Activated CD8-positive, alpha-beta memory T cell treated with anti-CD3 and anti-CD28 coated beads, Interleukin-2, amount 50 U/mL, for 24 hours (primary cell): ENCODE results near the gene GLMN.

Source experiments
- DNase-seq: peaks from one replicate; pipeline ENCODE4 v3.0.0-alpha.2; 2020; ENCODE audit errors: extremely low read depth

GLMN gene, protein sequence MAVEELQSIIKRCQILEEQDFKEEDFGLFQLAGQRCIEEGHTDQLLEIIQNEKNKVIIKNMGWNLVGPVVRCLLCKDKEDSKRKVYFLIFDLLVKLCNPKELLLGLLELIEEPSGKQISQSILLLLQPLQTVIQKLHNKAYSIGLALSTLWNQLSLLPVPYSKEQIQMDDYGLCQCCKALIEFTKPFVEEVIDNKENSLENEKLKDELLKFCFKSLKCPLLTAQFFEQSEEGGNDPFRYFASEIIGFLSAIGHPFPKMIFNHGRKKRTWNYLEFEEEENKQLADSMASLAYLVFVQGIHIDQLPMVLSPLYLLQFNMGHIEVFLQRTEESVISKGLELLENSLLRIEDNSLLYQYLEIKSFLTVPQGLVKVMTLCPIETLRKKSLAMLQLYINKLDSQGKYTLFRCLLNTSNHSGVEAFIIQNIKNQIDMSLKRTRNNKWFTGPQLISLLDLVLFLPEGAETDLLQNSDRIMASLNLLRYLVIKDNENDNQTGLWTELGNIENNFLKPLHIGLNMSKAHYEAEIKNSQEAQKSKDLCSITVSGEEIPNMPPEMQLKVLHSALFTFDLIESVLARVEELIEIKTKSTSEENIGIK

DNA sequence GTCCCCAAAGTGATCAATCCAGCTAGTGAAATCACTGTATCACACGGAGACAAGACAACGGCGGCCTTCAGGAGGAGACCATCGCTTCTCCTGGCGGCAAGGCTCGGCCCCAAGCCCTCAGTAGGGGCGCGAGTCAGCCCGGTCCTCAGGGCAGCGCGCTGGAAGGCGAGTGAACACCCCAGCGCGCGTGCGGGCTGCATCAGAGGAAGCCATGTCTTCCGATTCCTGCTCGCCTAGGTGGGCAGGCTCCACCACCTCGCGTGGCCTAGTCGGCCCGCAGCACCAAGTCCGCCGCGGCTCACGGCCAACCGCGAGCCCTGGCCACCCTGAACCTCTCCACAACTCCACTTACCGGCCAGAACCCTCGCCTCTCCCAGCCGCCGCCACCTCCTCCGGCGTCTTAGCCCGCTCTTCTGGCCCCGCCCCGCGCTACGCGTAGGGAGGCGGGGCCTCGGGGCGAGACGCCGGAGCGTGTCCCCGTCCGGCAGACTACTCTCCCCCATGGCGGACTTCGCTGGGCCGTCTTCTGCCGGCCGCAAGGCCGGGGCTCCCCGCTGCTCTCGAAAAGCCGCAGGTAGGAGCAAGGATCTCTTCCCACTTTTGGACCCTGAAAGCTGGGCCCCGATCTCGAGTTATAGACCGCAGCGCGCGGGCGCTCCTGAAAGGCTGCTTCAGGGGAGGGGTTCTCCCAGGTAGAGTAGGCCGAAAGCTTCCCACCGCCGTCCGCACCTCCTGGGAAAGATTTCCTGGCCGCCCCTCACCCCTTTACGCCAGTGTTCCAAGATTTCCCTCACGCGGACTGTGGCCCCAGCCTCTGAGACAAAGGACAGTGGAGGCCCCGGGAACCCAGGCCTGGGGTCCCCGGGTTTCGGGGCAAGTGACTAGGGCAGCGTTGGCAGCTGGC lies at the start of gene GLMN, which contains the start of gene RPAP2:
GLMN (minus strand) TSS at position 415 of the 904 bp plus-strand sequence. CDS start 988 bp downstream, outside the sequence.
RPAP2 (plus strand) TSS at position 487 of the 904 bp plus-strand sequence; CDS start at position 502, 15 bp downstream.
- DNase-seq: peak; percentile 25

DNA sequence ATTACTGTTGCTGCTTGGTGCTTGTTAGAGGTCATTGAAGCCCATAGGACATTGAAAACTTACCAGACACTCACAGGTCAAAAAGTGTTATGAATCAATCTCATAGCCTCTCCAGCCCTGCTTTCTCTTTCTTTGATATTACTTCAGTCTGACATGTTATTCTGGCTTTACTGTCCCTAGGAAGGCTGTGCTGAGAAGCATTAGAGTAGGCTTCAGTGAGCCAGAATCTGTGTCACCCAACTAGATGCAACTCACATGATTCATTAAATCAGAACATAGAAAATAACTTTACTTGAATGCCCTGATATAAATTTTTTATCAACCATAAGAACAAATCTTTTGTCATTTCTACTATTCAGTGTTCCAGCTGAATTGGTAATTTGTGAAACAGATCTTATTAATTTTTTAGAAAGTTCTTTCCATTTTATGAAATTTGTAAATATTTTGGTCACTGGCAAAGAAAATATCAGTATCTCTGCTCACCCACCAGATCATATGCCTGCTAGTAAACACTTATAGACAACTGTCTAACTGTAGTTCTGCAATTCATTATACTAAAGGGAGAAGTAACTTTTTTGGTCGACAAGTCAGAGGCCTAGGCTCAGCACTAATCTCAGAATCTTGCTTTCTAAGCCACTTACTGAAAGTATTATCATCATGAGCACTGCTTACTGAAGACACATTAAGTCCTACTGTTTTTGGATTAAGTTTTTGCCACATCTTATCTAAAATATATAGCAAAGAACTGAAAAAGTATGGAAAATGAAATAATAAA lies 48.3 kb upstream of the GLMN start:
- no peak for DNase-seq

DNA sequence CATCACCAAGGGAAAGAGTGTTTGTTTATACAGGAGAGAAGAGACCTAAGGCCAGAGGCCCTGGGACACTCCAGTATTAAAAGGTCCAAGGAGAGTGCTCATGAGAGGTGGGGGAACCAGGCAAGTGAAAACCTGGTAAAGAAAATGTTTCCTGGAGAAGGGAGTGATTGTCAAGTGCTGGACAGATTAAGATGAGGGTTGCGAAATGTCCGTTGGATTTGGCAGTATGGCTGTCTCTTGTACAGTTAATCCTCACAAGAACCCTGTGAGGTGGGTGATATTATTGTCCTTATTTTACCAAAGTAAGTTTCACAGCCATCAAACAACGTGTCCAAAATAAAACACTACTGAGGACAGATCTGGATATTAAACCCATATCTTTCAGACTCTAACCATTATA lies 44.3 kb upstream of the GLMN start:
- no peak for DNase-seq

DNA sequence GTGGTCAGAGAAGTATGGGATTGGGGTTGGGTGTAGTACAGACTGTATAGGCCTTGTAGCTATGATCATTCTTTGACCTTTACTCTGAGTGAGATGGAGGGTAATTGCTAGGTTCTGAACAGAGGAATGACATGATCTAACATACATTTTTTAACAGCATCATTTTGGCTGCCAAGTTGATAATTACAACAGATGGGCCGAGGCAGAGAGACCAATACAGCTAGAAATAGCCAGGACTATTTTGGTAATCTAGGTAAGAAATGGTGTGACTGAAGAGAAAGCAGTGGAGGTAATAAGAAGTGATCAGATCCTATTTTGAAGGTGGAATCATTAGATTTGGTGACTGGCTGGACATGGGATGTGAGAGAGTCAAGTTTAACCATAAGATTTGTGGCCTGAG lies 43.6 kb upstream of the GLMN start:
- DNase-seq: no peak

DNA sequence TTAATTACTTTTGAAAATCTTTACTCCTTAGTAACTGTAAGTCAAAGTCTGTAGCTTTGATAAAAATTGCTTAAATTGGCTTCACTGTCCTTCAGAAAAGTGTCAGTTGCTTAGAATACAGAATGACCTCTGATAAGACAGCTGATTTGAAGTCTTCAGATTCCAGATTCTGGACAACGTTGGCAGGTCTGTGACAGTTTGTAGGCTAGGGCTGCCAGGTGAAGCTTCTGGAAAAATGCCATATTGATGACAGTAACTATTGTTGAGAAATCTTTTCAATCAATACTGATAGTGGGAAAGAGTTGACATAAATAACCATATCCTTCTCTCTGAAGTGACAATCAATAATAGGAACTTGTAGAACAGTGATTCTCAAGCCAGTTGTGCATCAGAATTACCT lies 41.4 kb upstream of the GLMN start:
- DNase-seq: no peak

DNA sequence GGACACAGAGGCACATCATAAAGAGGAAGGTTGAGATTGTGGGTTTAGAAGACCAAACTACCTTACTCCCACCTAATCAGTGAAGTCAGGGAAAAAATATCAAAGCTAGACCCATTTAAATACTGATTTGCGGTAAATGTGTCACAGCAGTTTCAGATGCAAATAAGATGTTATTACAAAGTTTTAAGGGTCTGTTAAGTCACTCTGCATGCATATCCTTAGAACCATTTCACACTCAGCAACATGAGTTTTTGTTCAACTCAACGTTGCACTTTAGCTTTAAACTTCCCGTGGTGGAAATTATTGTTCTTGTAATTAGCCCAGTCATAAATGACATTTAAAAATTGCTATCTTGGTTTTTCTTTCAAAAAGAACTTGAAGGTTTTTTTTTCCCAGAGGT lies 34.9 kb upstream of the GLMN start:
- no peak for DNase-seq

DNA sequence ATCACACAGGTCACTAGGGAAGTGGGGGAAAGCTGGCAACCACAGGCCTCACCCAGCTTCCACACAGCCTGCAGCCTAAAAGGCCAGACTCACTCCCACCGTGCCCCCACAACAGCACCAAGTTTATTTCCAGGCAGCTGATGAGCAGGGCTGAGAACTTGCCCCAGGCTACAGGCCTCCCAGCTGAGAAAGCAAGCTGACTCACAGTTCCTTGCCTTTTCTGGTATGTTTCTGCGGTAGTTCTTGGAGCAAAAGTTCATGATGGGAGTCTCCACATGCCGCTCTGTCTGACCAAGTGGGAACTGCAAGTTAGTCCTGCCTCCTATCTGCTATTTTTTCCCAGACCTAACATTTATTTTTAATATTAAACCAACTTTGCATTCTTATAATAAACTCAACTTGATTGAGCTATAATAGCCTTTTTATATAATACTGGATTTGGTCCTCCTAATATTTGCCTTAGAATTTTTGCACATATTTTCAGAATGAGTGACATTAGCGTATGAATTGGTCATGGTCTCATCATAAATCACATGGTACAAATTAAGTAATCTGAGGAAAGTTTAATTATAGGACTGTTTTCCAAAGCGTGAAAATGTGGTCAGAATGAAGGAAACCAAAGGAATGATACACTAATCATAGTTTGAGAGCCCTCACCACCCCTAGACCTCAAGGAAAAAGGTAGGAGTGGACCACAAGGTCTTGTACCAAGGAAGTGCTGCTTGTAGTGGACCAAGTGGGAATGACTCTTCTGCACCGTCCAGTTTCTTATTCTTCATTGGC lies 30.8 kb upstream of the GLMN start:
- no peak for DNase-seq

DNA sequence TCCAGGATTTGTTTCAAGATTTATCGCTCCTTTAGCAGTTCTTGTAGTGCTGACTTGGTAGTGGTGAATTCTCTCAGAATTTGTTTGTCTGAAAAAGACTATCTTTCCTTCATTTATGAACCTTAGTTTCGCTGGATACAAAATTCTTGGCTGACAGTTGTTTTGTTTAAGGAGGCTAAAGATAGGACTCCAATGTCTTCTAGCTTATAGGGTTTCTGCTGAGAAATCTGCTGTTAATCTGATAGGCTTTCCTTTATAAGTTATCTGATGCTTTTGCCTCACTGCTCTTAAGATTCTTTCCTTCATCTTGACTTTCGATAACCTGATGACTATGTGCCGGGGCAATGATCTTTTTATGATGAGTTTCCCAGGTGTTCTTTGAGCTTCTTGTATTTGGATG lies 29.0 kb upstream of the GLMN start:
- DNase-seq: no peak

DNA sequence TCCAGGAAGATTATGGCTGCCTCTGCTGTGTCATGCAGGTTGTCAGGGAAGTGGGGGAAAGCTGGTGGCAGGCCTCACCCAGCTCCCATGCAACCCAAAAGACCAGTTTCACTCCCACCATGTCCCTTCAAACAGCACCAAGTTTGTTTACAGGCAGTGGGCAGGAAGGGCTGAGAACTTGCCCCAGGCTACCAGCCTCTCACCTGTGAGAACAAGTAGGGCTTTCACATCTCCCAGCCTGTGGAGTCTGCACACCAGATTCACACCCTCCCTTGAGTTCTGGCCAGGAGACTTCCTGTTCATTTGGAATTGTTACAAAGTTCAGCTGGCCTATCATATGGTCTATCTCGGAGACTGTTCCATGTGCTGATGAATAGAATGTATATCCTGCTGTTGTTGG lies 27.9 kb upstream of the GLMN start:
- no peak for DNase-seq

DNA sequence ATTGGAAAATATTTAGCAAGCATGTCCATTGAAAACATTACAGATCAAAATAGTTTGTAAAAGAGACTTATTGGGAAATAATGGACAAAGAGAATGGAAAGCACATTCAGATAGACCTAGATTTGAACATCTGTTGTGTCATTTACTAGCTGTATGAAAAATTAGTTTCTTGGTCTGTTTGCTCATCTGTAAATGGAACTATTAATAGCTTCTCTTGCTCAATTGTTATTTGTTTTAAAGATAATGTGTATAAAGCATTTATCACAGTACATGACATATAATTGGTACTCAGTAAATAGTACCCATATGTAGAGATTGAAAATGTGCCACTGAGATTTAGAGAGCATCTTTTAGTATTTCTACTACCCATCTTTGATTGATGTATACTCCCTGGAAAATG lies 26.0 kb upstream of the GLMN start:
- no peak for DNase-seq

DNA sequence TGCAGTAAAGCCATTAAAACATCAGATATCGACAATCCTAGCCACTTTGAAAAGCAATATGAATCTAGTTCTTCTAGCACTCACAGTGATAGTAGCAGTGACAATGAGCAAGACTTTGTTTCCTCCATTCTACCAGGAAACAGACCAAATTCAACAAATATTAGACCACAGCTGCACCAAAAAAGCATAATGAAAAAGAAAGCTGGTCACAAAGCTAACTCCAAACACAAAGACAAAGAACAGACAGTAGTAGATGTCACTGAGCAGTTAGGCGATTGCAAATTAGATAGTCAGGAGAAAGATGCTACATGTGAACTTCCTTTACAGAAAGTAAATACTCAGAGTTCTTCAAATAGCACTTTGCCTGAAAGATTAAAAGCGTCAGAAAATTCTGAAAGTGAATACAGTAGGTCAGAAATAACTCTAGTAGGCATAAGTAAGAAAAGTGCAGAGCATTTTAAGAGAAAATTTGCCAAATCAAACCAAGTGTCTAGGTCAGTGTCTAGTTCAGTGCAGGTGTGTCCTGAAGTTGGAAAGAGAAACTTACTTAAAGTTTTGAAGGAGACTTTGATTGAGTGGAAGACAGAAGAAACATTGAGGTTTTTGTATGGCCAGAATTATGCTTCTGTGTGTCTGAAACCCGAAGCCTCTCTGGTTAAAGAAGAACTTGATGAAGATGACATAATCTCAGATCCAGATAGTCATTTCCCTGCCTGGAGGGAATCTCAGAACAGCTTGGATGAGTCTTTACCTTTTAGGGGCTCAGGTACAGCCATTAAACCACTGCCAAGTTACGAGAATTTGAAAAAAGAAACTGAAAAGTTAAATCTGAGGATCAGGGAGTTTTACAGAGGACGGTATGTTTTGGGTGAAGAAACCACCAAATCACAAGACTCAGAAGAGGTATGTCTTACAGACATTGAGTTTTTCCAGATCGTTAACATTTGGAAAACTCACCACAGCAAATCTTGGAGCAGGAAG lies 25.0 kb upstream of the GLMN start:
- DNase-seq: no peak

DNA sequence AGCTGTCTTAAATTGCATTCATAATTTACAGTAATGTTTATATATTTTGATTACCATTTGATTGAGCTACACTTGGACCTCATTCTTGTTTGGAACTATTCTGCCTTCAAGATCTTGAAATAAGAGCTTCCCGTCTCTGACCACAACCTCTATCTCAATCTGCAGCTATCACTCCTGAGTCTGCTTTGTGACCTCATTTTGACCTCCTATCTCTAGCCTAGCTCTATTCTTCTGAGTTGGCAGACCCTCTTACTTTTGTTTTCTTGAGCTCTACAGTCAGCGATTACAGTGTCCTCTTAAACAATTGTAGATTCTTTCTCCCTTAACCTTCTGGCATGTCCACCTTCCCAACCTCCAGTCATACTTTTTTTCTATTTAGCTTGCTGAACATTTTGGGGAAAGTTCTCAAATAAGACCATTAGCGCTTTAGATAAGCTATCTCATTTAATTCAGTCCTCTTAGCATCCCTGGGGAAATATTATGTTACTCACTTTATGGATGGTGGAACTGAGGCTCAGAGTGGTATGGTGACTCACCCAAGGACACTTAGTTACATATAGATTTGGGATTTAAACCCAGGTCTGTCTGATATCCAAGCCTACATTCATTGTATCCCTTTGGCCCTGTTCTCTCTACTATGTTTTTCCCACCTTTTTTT lies 19.2 kb upstream of the GLMN start:
- no peak for DNase-seq

DNA sequence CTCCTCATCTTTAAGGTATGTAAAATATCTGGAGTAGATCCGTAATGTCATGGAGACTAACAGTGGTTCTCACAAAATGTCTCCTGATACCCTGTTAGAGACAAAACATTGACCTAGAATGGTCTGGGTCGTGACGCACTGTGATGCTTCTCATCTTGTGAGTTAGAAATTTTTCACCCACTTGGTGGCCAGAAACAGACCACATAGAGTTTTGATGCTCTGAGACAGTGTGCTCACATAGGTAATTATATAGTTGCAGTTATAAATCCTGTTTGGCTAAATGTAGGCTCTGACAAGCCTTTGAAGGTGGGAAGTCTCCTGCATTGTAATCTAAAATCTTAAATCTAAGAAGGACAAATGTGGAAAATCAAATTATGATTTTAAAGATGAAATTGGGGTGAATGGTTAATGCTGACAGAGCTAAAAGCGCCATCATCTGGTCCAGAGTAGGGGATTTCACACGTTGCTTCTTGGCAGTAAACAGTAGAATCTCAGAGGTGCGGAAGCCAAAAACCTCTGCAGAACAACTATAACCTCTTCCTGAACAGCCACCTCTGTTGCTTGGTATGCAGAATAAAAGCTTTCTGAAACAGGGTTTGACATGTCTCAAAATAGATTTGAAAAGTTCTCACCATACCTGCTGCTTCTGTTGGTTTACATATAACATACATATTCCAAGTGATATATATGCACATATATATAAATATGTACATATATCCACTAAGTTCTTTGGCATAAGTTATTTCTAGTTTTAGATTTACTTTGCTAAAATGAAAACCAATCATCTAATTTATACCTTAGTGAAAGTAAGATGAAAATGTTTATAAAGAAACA lies 17.2 kb upstream of the GLMN start:
- peak; percentile 15 for DNase-seq

DNA sequence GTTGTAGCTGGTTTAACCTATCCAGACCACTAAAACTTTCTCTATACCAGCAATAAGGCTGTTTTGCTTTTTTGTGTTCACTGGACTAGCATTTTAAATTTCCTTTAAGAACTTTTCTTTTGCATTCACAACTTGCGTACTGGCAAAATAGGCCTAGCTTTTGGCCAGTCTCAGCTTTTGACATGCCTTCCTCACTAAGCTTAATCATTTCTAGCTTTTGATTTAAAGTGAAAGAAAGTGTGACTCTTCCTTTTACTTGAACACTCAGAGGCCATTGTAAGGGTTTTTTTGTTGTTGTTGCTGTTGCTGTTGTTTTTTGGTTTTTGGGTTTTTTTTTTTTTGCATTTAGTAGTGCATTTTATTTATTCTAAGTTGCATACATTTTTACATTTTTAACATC lies 15.2 kb upstream of the GLMN start:
- DNase-seq: no peak

DNA sequence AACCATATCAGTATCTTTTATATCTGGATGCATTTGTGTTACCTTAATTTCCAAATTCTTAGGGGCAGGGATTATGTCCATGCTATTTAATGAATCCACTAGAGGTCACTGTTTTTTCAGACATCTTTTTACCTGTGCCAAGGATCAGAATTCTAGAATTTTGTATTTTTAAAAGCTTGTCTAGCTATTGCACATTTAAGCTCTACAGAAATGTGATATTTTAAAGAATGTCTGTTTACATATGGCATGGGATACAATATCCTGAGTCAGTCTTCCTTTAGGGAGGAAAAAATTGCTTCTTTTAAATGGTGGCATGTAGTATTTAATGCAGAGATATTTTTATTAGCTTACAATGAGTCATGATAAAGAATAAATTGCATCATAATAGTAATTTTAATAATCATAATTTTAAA lies 11.4 kb upstream of the GLMN start:
- no peak for DNase-seq

DNA sequence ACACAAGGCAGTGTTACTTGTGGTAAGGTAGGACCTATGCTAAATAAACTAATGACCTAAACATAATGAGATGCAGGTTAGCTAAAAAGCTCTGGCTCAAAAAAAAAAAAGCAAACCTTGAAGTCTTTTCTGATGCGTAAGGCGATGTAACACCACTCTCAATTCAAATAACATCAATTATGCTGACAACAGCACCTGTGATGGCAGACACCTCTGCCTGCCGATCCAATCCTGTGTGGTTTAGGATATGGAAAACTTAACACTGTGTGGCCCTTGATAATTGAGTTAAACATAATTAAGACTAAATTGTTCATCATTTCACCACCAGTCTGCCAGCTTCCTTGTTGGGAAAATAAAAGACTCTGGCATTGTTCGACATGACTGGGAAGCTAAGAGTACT lies 9.2 kb upstream of the GLMN start:
- DNase-seq: no peak

DNA sequence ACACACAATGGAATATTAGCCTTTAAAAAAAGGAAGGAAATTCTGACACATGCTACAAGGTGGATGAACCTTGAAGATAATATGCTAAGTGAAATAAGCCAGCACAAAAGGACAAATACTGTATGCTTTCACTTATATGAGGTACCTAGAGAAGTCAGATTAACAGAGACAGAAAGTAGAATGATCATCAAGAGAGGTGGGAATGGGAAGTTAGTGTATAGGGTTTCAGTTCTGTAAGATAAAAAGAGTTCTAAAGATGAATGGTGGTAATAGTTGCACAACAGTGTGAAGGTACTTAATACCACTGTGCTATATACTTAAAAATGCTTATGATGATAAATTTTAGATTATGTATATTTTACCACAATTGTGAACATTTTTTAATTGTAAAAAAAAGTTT lies 7.2 kb upstream of the GLMN start:
- no peak for DNase-seq

DNA sequence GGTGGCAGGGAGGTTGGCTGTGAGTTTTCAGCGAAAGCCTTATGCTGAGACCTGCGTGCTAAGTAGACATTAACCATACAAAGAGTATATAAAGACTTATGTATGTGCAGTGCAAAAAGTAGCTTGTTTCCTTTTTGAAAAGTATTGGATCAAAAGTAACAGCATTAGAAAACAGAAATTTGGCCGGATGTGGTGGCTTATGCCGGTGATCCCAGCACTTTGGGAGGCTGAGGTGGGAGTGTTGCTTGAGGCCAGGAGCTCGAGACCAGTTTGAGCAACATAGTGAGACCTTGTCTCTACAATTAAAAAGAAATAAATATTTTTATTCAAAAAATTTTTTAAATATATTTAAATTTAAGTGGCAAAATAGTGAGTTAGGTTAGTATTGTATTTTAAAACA lies 2.2 kb upstream of the GLMN start:
- DNase-seq: no peak
